ENCODE data around the gene SULT1C2. TPM values are rescaled to one million over a fixed set of nuclear protein-coding genes. Genes with fewer than 3 reads are reported as not detected.
A peak's percentile ranks its signal among the peaks of the same experiment; 100 is the strongest.
"Not testable (repeated sequence)": the region's sequence is repeated elsewhere in the genome, so short reads cannot be mapped to it uniquely, and the experiment has no call there.

Gene SULT1C2
- total RNA-seq, 1 donor: 0.36 TPM

GRCh38 chr2:108278631-108279030 is 10.1 kb upstream of the SULT1C2 start:
- no peak overlapping the region for H3K27ac ChIP-seq (ENCODE audit: low read depth, low read length)
- no peaks in the 10 kb centered on the region for H4K20me1 ChIP-seq (ENCODE audit: insufficient read depth, low read length)
- no peak overlapping the region for H3K4me3 ChIP-seq (ENCODE audit: insufficient read depth, low read length)
- H3K36me3 ChIP-seq (ENCODE audit: insufficient read depth, low read length): no peaks in the 10 kb centered on the region
- no peak for TF ChIP-seq CTCF (IDR thresholded peaks at IDR 0.05; ENCODE audit: extremely low read depth, low read depth, low read length)
- no peaks in the 10 kb centered on the region for H3K79me2 ChIP-seq (ENCODE audit: insufficient read depth, low read length)
- H3K4me1 ChIP-seq (ENCODE audit: insufficient read depth, low read length): peaks cover 8% of the 10 kb centered on the region
- no peaks in the 10 kb centered on the region for H3K27me3 ChIP-seq (ENCODE audit: insufficient read depth, low read length)
- no peak for DNase-seq (ENCODE audit: insufficient read length, low spot score, missing footprints)
- H2AFZ ChIP-seq (ENCODE audit: low read length): no peak overlapping the region
- no peaks in the 10 kb centered on the region for H3K9me3 ChIP-seq (ENCODE audit: low read depth, low read length)
- H3K4me2 ChIP-seq (ENCODE audit: insufficient read depth, low read length): no peak overlapping the region

GRCh38 chr2:108279468-108279867 is 9.2 kb upstream of the SULT1C2 start:
- no peaks in the 10 kb centered on the region for H3K79me2 ChIP-seq (ENCODE audit: insufficient read depth, low read length)
- no peak overlapping the region for H2AFZ ChIP-seq (ENCODE audit: low read length)
- H3K4me2 ChIP-seq (ENCODE audit: insufficient read depth, low read length): no peak overlapping the region
- no peak for TF ChIP-seq CTCF (IDR thresholded peaks at IDR 0.05; ENCODE audit: extremely low read depth, low read depth, low read length)
- H3K9me3 ChIP-seq (ENCODE audit: low read depth, low read length): no peaks in the 10 kb centered on the region
- H4K20me1 ChIP-seq (ENCODE audit: insufficient read depth, low read length): no peaks in the 10 kb centered on the region
- H3K4me3 ChIP-seq (ENCODE audit: insufficient read depth, low read length): no peak overlapping the region
- no peaks in the 10 kb centered on the region for H3K36me3 ChIP-seq (ENCODE audit: insufficient read depth, low read length)
- H3K27ac ChIP-seq (ENCODE audit: low read depth, low read length): no peak overlapping the region
- H3K4me1 ChIP-seq (ENCODE audit: insufficient read depth, low read length): peaks cover 8% of the 10 kb centered on the region
- H3K27me3 ChIP-seq (ENCODE audit: insufficient read depth, low read length): no peaks in the 10 kb centered on the region
- DNase-seq (ENCODE audit: insufficient read length, low spot score, missing footprints): no peak

- Histone ChIP-seq H4K20me1 (ENCODE audit: insufficient read depth, low read length) (no peaks in the 10 kb centered on the region), H2AFZ (ENCODE audit: low read length) (peak overlapping the region; percentile 42), H3K4me3 (ENCODE audit: insufficient read depth, low read length) (no peak overlapping the region), H3K27me3 (ENCODE audit: insufficient read depth, low read length) (no peaks in the 10 kb centered on the region), H3K4me2 (ENCODE audit: insufficient read depth, low read length) (no peak overlapping the region), H3K79me2 (ENCODE audit: insufficient read depth, low read length) (no peaks in the 10 kb centered on the region), H3K36me3 (ENCODE audit: insufficient read depth, low read length) (no peaks in the 10 kb centered on the region), H3K4me1 (ENCODE audit: insufficient read depth, low read length) (peaks cover 8% of the 10 kb centered on the region), H3K27ac (ENCODE audit: low read depth, low read length) (no peak overlapping the region), H3K9me3 (ENCODE audit: low read depth, low read length) (no peaks in the 10 kb centered on the region)
- no peak for DNase-seq (ENCODE audit: insufficient read length, low spot score, missing footprints)
- TF ChIP-seq CTCF (IDR thresholded peaks at IDR 0.05; ENCODE audit: extremely low read depth, low read depth, low read length): no peak
Measured at GRCh38 chr2:108280466-108280865, 8.2 kb upstream of the SULT1C2 start.

- H3K4me1 ChIP-seq (ENCODE audit: insufficient read depth, low read length); H3K27ac ChIP-seq (ENCODE audit: low read depth, low read length); H3K4me2 ChIP-seq (ENCODE audit: insufficient read depth, low read length); H3K4me3 ChIP-seq (ENCODE audit: insufficient read depth, low read length); H2AFZ ChIP-seq (ENCODE audit: low read length); H4K20me1 ChIP-seq (ENCODE audit: insufficient read depth, low read length); DNase-seq (ENCODE audit: insufficient read length, low spot score, missing footprints); H3K9me3 ChIP-seq (ENCODE audit: low read depth, low read length); H3K27me3 ChIP-seq (ENCODE audit: insufficient read depth, low read length); H3K36me3 ChIP-seq (ENCODE audit: insufficient read depth, low read length); H3K79me2 ChIP-seq (ENCODE audit: insufficient read depth, low read length): not testable (repeated sequence)
Measured at GRCh38 chr2:108284566-108284965, 4.1 kb upstream of the SULT1C2 start.
